T1000 (cell line): ENCODE data around the gene PCF11.

Experiments used
- DNase-seq: peaks from one replicate; lab custom pipeline; 2025; ENCODE audit warnings: mixed read lengths; lab: John Stamatoyannopoulos, UW

The PCF11 gene

GRCh38 chr11:83156144-83156995 is 561 bp upstream of the PCF11 start:
- DNase-seq = peak; percentile 94

- DNase-seq = no peak
Observed at GRCh38 chr11:83157594-83158356, 844 bp downstream of the PCF11 start.

GRCh38 chr11:83158357-83158786 is 1.4 kb downstream of the PCF11 start:
- no peak for DNase-seq

- no peak for DNase-seq
Observed at GRCh38 chr11:83158965-83159901, 2.3 kb downstream of the PCF11 start.

- no peak for DNase-seq
Observed at GRCh38 chr11:83159902-83160865, 3.3 kb downstream of the PCF11 start.

GRCh38 chr11:83161610-83162199 is 4.8 kb downstream of the PCF11 start:
- DNase-seq = no peak

GRCh38 chr11:83162377-83162776 is 5.4 kb downstream of the PCF11 start:
- no peak for DNase-seq

GRCh38 chr11:83166193-83166866 is 9.4 kb downstream of the PCF11 start:
- no peak for DNase-seq

- DNase-seq = no peak
Observed at GRCh38 chr11:83168756-83169155, 11.8 kb downstream of the PCF11 start.

GRCh38 chr11:83170865-83171264 is 13.9 kb downstream of the PCF11 start:
- DNase-seq = no peak

- no peak for DNase-seq
Observed at GRCh38 chr11:83172551-83172950, 15.6 kb downstream of the PCF11 start.

- DNase-seq = no peak
Observed at GRCh38 chr11:83174008-83174407, 17.1 kb downstream of the PCF11 start.

GRCh38 chr11:83175815-83176214 is 18.9 kb downstream of the PCF11 start:
- no peak for DNase-seq

GRCh38 chr11:83181815-83182214 is 24.9 kb downstream of the PCF11 start:
- DNase-seq = no peak

GRCh38 chr11:83185767-83186166 is 28.8 kb downstream of the PCF11 start:
- no peak for DNase-seq

GRCh38 chr11:83187465-83187864 is 30.5 kb downstream of the PCF11 start:
- no peak for DNase-seq

GRCh38 chr11:83191491-83191890 is 34.6 kb downstream of the PCF11 start:
- DNase-seq = no peak

- DNase-seq = no peak
Observed at GRCh38 chr11:83191986-83192385, 35.1 kb downstream of the PCF11 start.

GRCh38 chr11:83192606-83193245 is 35.8 kb downstream of the PCF11 start:
- no peak for DNase-seq
